ENCODE data around the gene CFAP141. TPM values are rescaled to one million over a fixed set of nuclear protein-coding genes. Genes with fewer than 3 reads are reported as not detected.

CFAP141 gene
- total and polyA plus RNA-seq, 2 of the 13 experiments (the other 11 are each of a cell fraction or from before 2014, with no cell fraction given), result not detected

DNA sequence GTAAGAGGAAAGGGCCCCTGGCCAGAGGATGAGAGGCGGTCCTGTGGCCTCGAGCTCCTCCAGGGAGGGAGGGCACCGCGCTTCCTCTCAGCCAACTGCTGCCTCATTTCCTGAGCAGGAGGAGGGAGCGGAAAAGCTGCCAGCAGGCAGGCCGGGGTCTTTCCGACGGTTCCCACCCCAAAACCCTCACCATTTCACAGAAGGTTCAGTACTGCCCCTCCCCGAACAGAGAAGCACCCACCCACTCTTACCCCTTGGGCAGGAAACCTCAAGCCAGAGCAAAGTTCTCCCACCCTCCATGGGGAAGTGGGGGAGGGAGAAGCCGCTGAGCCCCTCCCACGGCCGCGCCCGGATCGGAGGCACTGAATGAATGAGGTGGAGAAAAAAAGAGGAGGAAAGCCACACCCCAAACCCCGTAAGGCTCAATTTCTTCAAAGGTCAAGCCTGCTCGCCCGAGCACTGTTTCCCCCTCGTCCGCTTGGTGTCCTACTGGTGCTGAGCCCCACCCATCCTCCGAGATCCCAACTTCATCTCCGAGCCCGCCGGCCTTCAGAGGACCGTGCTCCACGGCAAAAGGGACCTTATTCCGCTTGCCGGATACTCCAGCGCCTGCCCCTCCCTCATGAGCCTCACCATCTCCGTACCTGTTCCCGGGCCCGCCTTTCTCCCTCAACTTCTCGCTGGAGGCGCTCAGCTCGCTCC is 23.6 kb downstream of the CFAP141 start (continued):
- TF ChIP-seq, protein P1, sequence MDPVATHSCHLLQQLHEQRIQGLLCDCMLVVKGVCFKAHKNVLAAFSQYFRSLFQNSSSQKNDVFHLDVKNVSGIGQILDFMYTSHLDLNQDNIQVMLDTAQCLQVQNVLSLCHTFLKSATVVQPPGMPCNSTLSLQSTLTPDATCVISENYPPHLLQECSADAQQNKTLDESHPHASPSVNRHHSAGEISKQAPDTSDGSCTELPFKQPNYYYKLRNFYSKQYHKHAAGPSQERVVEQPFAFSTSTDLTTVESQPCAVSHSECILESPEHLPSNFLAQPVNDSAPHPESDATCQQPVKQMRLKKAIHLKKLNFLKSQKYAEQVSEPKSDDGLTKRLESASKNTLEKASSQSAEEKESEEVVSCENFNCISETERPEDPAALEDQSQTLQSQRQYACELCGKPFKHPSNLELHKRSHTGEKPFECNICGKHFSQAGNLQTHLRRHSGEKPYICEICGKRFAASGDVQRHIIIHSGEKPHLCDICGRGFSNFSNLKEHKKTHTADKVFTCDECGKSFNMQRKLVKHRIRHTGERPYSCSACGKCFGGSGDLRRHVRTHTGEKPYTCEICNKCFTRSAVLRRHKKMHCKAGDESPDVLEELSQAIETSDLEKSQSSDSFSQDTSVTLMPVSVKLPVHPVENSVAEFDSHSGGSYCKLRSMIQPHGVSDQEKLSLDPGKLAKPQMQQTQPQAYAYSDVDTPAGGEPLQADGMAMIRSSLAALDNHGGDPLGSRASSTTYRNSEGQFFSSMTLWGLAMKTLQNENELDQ (CRISPR knock-in tag; IDR thresholded peaks at IDR 0.05; ENCODE audit: borderline replicate concordance), result no peak
- TF ChIP-seq HOXA7 (CRISPR knock-in tag; IDR thresholded peaks at IDR 0.05) (no peak), ZNF556 (CRISPR knock-in tag; IDR thresholded peaks at IDR 0.05; ENCODE audit: borderline replicate concordance) (no peak), ZNF3 (CRISPR knock-in tag; IDR thresholded peaks at IDR 0.05) (no peak), SMC3 (IDR thresholded peaks at IDR 0.05; ENCODE audit: low read length) (no peak), ZFAT (CRISPR knock-in tag; conservative IDR thresholded peaks at IDR 0.05) (no peak), SRSF9 (IDR thresholded peaks at IDR 0.05; ENCODE audit: borderline replicate concordance, insufficient read depth, low read depth, low read length, poor library complexity, severe bottlenecking) (no peak), ZNF839 (CRISPR knock-in tag; IDR thresholded peaks at IDR 0.05; ENCODE audit: borderline replicate concordance) (0 out of 2 replicates have a peak, but pooled peaks have one; percentile 66), ZNF746 (CRISPR knock-in tag; IDR thresholded peaks at IDR 0.05) (0 out of 2 replicates have a peak, but pooled peaks have one; percentile 9)
- TF ChIP-seq, protein P2, sequence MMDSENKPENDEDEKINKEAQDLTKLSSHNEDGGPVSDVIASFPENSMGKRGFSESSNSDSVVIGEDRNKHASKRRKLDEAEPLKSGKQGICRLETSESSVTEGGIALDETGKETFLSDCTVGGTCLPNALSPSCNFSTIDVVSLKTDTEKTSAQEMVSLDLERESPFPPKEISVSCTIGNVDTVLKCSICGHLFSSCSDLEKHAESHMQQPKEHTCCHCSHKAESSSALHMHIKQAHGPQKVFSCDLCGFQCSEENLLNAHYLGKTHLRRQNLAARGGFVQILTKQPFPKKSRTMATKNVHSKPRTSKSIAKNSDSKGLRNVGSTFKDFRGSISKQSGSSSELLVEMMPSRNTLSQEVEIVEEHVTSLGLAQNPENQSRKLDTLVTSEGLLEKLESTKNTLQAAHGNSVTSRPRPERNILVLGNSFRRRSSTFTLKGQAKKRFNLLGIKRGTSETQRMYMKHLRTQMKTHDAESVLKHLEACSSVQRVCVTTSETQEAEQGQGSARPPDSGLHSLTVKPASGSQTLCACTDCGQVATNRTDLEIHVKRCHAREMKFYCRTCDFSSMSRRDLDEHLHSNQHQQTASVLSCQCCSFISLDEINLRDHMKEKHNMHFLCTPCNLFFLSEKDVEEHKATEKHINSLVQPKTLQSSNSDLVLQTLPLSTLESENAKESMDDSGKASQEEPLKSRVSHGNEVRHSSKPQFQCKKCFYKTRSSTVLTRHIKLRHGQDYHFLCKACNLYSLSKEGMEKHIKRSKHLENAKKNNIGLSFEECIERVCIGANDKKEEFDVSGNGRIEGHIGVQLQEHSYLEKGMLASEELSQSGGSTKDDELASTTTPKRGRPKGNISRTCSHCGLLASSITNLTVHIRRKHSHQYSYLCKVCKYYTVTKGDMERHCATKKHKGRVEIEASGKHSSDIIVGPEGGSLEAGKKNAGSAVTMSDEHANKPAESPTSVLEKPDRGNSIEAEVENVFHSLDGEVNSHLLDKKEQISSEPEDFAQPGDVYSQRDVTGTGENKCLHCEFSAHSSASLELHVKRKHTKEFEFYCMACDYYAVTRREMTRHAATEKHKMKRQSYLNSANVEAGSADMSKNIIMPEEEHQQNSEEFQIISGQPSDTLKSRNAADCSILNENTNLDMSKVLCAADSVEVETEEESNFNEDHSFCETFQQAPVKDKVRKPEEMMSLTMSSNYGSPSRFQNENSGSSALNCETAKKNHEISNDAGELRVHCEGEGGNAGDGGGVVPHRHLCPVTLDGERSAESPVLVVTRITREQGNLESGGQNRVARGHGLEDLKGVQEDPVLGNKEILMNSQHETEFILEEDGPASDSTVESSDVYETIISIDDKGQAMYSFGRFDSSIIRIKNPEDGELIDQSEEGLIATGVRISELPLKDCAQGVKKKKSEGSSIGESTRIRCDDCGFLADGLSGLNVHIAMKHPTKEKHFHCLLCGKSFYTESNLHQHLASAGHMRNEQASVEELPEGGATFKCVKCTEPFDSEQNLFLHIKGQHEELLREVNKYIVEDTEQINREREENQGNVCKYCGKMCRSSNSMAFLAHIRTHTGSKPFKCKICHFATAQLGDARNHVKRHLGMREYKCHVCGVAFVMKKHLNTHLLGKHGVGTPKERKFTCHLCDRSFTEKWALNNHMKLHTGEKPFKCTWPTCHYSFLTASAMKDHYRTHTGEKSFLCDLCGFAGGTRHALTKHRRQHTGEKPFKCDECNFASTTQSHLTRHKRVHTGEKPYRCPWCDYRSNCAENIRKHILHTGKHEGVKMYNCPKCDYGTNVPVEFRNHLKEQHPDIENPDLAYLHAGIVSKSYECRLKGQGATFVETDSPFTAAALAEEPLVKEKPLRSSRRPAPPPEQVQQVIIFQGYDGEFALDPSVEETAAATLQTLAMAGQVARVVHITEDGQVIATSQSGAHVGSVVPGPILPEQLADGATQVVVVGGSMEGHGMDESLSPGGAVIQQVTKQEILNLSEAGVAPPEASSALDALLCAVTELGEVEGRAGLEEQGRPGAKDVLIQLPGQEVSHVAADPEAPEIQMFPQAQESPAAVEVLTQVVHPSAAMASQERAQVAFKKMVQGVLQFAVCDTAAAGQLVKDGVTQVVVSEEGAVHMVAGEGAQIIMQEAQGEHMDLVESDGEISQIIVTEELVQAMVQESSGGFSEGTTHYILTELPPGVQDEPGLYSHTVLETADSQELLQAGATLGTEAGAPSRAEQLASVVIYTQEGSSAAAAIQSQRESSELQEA (CRISPR knock-in tag; IDR thresholded peaks at IDR 0.05; ENCODE audit: not compliant biosample characterization), result peak; percentile 62
- TF ChIP-seq, protein P3, sequence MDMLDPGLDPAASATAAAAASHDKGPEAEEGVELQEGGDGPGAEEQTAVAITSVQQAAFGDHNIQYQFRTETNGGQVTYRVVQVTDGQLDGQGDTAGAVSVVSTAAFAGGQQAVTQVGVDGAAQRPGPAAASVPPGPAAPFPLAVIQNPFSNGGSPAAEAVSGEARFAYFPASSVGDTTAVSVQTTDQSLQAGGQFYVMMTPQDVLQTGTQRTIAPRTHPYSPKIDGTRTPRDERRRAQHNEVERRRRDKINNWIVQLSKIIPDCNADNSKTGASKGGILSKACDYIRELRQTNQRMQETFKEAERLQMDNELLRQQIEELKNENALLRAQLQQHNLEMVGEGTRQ (IDR thresholded peaks at IDR 0.05; ENCODE audit: low read depth, low read length), result no peak
- TF ChIP-seq, protein P3 (CRISPR knock-in tag; IDR thresholded peaks at IDR 0.05; ENCODE audit: borderline replicate concordance), result no peak
- TF ChIP-seq, protein P4, sequence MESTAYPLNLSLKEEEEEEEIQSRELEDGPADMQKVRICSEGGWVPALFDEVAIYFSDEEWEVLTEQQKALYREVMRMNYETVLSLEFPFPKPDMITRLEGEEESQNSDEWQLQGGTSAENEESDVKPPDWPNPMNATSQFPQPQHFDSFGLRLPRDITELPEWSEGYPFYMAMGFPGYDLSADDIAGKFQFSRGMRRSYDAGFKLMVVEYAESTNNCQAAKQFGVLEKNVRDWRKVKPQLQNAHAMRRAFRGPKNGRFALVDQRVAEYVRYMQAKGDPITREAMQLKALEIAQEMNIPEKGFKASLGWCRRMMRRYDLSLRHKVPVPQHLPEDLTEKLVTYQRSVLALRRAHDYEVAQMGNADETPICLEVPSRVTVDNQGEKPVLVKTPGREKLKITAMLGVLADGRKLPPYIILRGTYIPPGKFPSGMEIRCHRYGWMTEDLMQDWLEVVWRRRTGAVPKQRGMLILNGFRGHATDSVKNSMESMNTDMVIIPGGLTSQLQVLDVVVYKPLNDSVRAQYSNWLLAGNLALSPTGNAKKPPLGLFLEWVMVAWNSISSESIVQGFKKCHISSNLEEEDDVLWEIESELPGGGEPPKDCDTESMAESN (CRISPR knock-in tag; conservative IDR thresholded peaks at IDR 0.05), result no peak

All from HepG2 (cell line).